ENCODE data around the gene OR10K2. TPM values are rescaled to one million over a fixed set of nuclear protein-coding genes. Genes with fewer than 3 reads are reported as not detected.

Gene OR10K2
- total RNA-seq, 1 donor from 2014 or later = not detected

DNA sequence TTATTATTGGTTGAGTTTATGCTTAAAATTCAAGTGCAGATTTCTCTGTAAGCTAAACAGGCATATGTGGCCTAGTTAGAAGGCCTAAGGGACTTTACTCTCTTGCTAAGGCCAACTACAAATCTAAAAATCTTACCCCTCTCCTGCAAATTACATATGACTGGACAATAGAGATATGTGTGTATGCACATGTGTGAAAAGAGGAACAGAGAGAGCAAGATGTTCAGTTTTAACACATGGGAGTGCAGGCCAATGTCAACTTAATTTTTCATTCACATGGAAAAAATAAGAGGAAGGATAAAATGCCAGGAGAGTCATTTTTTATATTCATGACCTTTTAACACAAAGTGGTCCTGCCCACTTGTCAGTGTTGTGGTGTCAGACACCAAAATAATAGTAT is 8.5 kb downstream of the OR10K2 start:
- no peak overlapping the region for H3K4me3 ChIP-seq
- TF ChIP-seq, protein P1, sequence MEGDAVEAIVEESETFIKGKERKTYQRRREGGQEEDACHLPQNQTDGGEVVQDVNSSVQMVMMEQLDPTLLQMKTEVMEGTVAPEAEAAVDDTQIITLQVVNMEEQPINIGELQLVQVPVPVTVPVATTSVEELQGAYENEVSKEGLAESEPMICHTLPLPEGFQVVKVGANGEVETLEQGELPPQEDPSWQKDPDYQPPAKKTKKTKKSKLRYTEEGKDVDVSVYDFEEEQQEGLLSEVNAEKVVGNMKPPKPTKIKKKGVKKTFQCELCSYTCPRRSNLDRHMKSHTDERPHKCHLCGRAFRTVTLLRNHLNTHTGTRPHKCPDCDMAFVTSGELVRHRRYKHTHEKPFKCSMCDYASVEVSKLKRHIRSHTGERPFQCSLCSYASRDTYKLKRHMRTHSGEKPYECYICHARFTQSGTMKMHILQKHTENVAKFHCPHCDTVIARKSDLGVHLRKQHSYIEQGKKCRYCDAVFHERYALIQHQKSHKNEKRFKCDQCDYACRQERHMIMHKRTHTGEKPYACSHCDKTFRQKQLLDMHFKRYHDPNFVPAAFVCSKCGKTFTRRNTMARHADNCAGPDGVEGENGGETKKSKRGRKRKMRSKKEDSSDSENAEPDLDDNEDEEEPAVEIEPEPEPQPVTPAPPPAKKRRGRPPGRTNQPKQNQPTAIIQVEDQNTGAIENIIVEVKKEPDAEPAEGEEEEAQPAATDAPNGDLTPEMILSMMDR (IDR thresholded peaks at IDR 0.05) = no peak
- TF ChIP-seq POLR2AphosphoS5 (IDR thresholded peaks at IDR 0.05; ENCODE audit: insufficient read depth in 1 of 2, low read depth in 1 of 2) = no peak
- no peak for TF ChIP-seq POLR2A (IDR thresholded peaks at IDR 0.05)
- H3K9me3 ChIP-seq = no peaks in the 10 kb centered on the region
- H3K27ac ChIP-seq = no peak overlapping the region
- no peaks in the 10 kb centered on the region for H3K36me3 ChIP-seq
- H3K4me1 ChIP-seq = no peaks in the 10 kb centered on the region
- no peak for DNase-seq (ENCODE audit: extremely low spot score in 2 of 2)
- no peaks in the 10 kb centered on the region for H3K27me3 ChIP-seq
- intact Hi-C loops (cut with DNase I) = no loop called here

DNA sequence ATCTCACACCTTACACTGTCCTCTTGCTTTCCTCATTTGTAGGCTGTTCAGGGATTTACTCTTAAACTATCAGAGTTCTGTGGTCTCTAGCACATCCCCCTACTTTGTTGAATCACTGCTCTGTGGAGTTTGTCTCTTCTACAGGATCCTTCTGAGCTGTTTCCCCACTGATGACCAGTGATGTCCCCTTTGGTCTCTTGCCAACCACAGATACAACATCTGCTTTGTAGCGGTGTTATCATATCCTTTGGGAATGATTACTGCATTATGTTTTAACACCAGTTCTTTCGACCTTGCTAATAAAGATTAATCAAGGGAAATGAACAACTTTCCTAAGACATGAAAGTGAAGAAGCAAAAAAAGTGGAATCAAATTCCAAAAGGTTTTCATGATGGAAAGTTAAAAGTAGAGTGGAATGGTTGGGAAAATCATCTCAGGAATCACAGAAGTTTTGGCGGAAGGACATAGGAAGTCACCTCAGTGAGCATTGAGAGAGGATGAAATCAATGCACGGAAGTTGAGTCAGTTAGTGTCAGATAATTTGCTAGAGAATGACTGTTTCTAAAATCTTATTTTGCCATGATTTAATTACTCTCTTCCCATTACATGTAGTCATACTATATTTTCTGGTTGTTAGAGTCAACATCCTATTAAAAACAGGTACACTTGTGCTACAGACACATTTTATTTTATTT is 11.2 kb downstream of the OR10K2 start:
- Histone ChIP-seq H3K4me3 (no peak overlapping the region), H3K27me3 (no peaks in the 10 kb centered on the region), H3K36me3 (no peaks in the 10 kb centered on the region), H3K4me1 (no peaks in the 10 kb centered on the region), H3K27ac (no peak overlapping the region), H3K9me3 (no peaks in the 10 kb centered on the region)
- TF ChIP-seq POLR2AphosphoS5 (IDR thresholded peaks at IDR 0.05; ENCODE audit: insufficient read depth in 1 of 2, low read depth in 1 of 2) (no peak), POLR2A (IDR thresholded peaks at IDR 0.05) (no peak)
- TF ChIP-seq, protein P1 (IDR thresholded peaks at IDR 0.05) = no peak
- intact Hi-C loops (cut with DNase I) = no loop called here
- no peak for DNase-seq (ENCODE audit: extremely low spot score in 2 of 2)

DNA sequence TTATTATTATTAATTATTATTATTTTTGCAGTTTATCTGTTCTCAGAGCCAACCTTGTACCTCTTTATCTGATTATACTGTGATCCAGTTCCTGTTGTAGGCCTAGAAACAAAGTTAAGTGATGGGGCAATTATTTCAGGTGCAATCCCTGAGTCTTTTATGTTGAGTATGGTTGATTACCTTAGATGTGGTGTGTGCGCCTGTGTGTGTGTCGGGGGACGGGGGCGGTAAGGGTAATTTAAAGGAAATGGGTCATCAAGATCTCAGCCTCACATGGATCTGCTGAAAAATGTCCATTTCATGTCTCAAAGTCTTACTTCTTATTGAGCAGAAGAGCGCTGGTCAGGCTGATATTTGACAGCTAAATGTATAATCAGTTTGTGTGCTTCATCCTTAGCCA is 18.9 kb downstream of the OR10K2 start:
- no peaks in the 10 kb centered on the region for H3K9me3 ChIP-seq
- H3K4me3 ChIP-seq = no peak overlapping the region
- no peak for DNase-seq (ENCODE audit: extremely low spot score in 2 of 2)
- no peaks in the 10 kb centered on the region for H3K36me3 ChIP-seq
- intact Hi-C loops (cut with DNase I) = no loop called here
- no peaks in the 10 kb centered on the region for H3K4me1 ChIP-seq
- TF ChIP-seq POLR2AphosphoS5 (IDR thresholded peaks at IDR 0.05; ENCODE audit: insufficient read depth in 1 of 2, low read depth in 1 of 2) = no peak
- no peak for TF ChIP-seq POLR2A (IDR thresholded peaks at IDR 0.05)
- TF ChIP-seq, protein P1 (IDR thresholded peaks at IDR 0.05) = no peak
- no peaks in the 10 kb centered on the region for H3K27me3 ChIP-seq
- H3K27ac ChIP-seq = no peak overlapping the region

DNA sequence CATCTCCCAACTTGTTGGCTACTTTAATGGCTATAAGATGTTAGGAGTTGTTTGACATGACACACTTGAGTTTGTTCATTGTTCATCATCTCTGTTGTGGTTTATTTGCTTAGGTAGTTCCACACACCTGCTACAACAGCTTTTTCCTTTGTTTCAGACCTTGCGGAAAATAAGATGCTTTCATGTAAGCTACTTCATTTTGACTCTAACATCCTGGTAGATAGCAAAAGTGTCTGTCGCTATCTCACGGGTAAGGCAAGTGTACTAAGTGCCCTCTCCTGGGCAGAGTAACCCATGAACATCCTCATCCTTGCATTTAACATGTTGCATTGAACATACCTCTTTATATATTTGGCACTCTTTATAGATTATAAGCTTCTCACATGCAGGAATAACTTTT is 25.2 kb downstream of the OR10K2 start:
- no peak overlapping the region for H3K4me3 ChIP-seq
- intact Hi-C loops (cut with DNase I) = no loop called here
- H3K4me1 ChIP-seq = no peaks in the 10 kb centered on the region
- no peaks in the 10 kb centered on the region for H3K27me3 ChIP-seq
- DNase-seq (ENCODE audit: extremely low spot score in 2 of 2) = no peak
- TF ChIP-seq POLR2A (IDR thresholded peaks at IDR 0.05) (no peak), POLR2AphosphoS5 (IDR thresholded peaks at IDR 0.05; ENCODE audit: insufficient read depth in 1 of 2, low read depth in 1 of 2) (no peak)
- TF ChIP-seq, protein P1 (IDR thresholded peaks at IDR 0.05) = no peak
- no peaks in the 10 kb centered on the region for H3K36me3 ChIP-seq
- H3K9me3 ChIP-seq = no peaks in the 10 kb centered on the region
- no peak overlapping the region for H3K27ac ChIP-seq

DNA sequence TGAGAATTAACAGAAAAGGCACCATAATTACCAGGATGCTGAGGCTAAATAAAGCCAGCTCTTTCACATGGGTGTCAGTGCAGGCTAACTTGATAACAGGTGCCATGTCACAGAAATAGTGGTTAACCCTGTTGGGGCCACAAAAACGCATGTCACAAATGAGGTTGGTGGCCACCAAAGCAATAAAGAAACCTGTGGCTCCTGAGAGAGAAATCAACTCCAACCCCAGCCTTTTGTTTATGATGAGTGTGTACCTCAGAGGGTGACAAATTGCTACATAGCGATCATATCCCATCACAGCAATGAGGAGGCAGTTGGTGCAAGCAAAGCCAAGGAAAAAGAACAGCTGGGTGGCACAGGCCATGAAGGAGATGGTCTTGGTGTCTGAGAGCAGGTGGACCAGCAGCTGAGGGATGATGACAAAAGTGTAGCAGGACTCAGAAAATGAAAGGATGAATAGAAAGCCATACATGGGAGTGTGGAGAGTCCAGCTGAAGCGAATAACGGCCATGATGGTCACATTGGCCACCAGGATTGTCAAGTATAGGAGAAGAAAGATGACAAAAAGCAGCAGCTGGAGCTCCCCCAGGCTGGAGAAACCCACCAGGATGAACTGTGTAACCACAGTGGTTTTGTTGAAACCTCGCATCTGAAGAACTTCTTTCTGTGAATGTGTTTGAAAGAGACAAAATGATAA is 27.1 kb downstream of the OR10K2 start, which contains the start of gene OR10T2:
OR10T2 (minus strand) TSS at position 649 of the 697 bp plus-strand sequence; CDS start at position 649, 0 bp downstream.
- Histone ChIP-seq H3K36me3 (no peaks in the 10 kb centered on the region), H3K4me1 (no peaks in the 10 kb centered on the region), H3K27ac (no peak within 1 kb of the TSS), H3K27me3 (no peaks in the 10 kb centered on the region), H3K4me3 (no peak within 1 kb of the TSS), H3K9me3 (no peaks in the 10 kb centered on the region)
- no peak for DNase-seq (ENCODE audit: extremely low spot score in 2 of 2)
- TF ChIP-seq POLR2AphosphoS5 (IDR thresholded peaks at IDR 0.05; ENCODE audit: insufficient read depth in 1 of 2, low read depth in 1 of 2) = no peak
- TF ChIP-seq, protein P1 (IDR thresholded peaks at IDR 0.05) = no peak
- TF ChIP-seq POLR2A (IDR thresholded peaks at IDR 0.05) = no peak
- intact Hi-C loops (cut with DNase I) = no loop called here

Data from vagina (tissue), 2 donors.